ENCODE measurements around the gene PRR22.

Gene PRR22

GRCh38 chr19:5828661-5829566, 44.4 kb upstream of the PRR22 start:
- H3K27ac ChIP-seq = peak overlapping the region; percentile 89
- TF ChIP-seq, protein P1, sequence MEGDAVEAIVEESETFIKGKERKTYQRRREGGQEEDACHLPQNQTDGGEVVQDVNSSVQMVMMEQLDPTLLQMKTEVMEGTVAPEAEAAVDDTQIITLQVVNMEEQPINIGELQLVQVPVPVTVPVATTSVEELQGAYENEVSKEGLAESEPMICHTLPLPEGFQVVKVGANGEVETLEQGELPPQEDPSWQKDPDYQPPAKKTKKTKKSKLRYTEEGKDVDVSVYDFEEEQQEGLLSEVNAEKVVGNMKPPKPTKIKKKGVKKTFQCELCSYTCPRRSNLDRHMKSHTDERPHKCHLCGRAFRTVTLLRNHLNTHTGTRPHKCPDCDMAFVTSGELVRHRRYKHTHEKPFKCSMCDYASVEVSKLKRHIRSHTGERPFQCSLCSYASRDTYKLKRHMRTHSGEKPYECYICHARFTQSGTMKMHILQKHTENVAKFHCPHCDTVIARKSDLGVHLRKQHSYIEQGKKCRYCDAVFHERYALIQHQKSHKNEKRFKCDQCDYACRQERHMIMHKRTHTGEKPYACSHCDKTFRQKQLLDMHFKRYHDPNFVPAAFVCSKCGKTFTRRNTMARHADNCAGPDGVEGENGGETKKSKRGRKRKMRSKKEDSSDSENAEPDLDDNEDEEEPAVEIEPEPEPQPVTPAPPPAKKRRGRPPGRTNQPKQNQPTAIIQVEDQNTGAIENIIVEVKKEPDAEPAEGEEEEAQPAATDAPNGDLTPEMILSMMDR (conservative IDR thresholded peaks at IDR 0.05; ENCODE audit: low read depth) = no peak
- ChIA-PET CTCF (interaction anchor here (1.1 to 1.5 kb wide), 3 partner anchors 25 to 31 kb away, joined by 3 to 11 read pairs (median 5); no protein-coding TSS in a partner anchor), POLR2A (ENCODE audit: low non-redundant PET) (interaction anchor here (0.5 to 1.9 kb wide), 6 partner anchors 12 to 113 kb away, joined by 3 to 14 read pairs (median 4); partner anchors contain the start of genes CAPS and NDUFA11)
- DNase-seq (ENCODE audit: low spot score) = no peak

DNA sequence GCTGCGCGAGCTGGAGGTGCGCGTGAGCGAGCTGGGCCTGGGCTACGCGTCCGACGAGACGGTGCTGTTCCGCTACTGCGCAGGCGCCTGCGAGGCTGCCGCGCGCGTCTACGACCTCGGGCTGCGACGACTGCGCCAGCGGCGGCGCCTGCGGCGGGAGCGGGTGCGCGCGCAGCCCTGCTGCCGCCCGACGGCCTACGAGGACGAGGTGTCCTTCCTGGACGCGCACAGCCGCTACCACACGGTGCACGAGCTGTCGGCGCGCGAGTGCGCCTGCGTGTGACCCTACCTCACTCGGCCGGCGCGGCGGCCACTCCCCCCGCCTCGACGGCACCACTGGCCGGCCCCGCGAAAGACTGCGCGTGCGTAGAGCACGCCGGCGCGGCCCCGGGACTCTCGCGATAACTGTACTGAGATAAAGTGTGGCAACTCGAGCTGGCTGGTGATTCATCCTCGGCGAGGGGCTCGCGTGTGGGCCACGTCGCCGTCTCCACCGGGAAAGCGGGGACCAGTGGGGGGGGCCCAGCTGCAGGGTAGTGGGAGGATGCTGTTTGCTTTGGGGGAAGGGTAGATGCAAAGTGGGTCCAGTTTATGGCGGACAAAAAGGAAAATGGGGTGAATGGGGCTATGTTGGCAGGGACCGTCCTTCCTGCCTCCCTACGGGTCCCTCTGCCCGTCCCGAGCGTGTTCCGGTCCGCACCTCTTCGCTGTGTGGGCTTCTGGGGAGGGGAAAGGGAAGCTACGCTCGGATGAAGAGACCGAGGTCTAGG, 43.5 kb upstream of the PRR22 start:
- ChIA-PET CTCF (interaction anchor here (0.5 to 1.5 kb wide), 5 partner anchors 17 to 1513 kb away, joined by 3 to 11 read pairs (median 4); no protein-coding TSS in a partner anchor), POLR2A (ENCODE audit: low non-redundant PET) (interaction anchor here (0.5 to 1.9 kb wide), 7 partner anchors 13 to 112 kb away, joined by 3 to 14 read pairs (median 3); partner anchors contain the start of gene NDUFA11)
- TF ChIP-seq, protein P1 (conservative IDR thresholded peaks at IDR 0.05; ENCODE audit: low read depth) = no peak
- peak overlapping the region; percentile 89 for H3K27ac ChIP-seq
- DNase-seq (ENCODE audit: low spot score) = peak; percentile 98

GRCh38 chr19:5827342-5827890, 42.9 kb upstream of the PRR22 start:
- CTCF ChIA-PET = interaction anchor here (0.5 to 1.5 kb wide), 6 partner anchors 18 to 1514 kb away, joined by 3 to 11 read pairs (median 4); no protein-coding TSS in a partner anchor

GRCh38 chr19:5826531-5827341, 42.2 kb upstream of the PRR22 start:
- TF ChIP-seq, protein P1 (conservative IDR thresholded peaks at IDR 0.05; ENCODE audit: low read depth) = peak; percentile 27; the same call in 1 of the 2 replicates
- ChIA-PET POLR2A (ENCODE audit: low non-redundant PET) (no interaction called here), CTCF (interaction anchor here (1.1 to 1.6 kb wide), 4 partner anchors 18 to 23 kb away, joined by 3 to 11 read pairs (median 4); no protein-coding TSS in a partner anchor)
- H3K27ac ChIP-seq = peak overlapping the region; percentile 89
- DNase-seq (ENCODE audit: low spot score) = peak; percentile 67

More at GRCh38 chr19:5827342-5827890, 42.9 kb upstream of the PRR22 start:
- DNase-seq (ENCODE audit: low spot score) = no peak
- POLR2A ChIA-PET (ENCODE audit: low non-redundant PET) = interaction anchor here (0.6 to 1.9 kb wide), 5 partner anchors 14 to 82 kb away, joined by 3 to 14 read pairs (median 4); partner anchors contain the start of gene NDUFA11
- peak overlapping the region; percentile 89 for H3K27ac ChIP-seq
- TF ChIP-seq, protein P1 (conservative IDR thresholded peaks at IDR 0.05; ENCODE audit: low read depth) = no peak

- peak overlapping the region; percentile 32 for H3K27ac ChIP-seq
- no peak for DNase-seq (ENCODE audit: low spot score)
- CTCF ChIA-PET = interaction anchor here (1.6 to 3.2 kb wide), 2 partner anchors 21 kb away, joined by 5 to 20 read pairs; partner anchors contain the start of gene NRTN
- TF ChIP-seq, protein P1 (conservative IDR thresholded peaks at IDR 0.05; ENCODE audit: low read depth) = no peak
- POLR2A ChIA-PET (ENCODE audit: low non-redundant PET) = interaction anchor here (0.6 kb wide), 2 partner anchors 21 to 49 kb away, joined by 4 to 7 read pairs; no protein-coding TSS in a partner anchor
These were observed 40.6 kb upstream of the PRR22 start for GRCh38 chr19:5825178-5825577.
